OCI-LY3 (cell line): Measurements from ENCODE around the gene TCP11L1.

Experiments
- H2AFZ ChIP-seq: fragments of 200-600, 300-600 bp; shearing (Covaris generic); 2 replicates; pipeline ENCODE4 v1.6.0; 2014; ENCODE audit warnings: antibody characterized with exemption, low read depth, low read length
- H3K27ac ChIP-seq: fragments of 200-600, 300-600 bp; sonication (generic); 2 replicates; pipeline ENCODE4 v1.5.1; 2014; ENCODE audit warnings: mild to moderate bottlenecking, low read length, moderate library complexity, mixed read lengths
- H3K27me3 ChIP-seq: fragments of 200-600, 300-600 bp; sonication (generic); 2 replicates; pipeline ENCODE4 v1.6.1; 2014; ENCODE audit warnings: low read depth, low read length, mixed read lengths
- H3K36me3 ChIP-seq: fragments of 200-600, 300-600 bp; sonication (generic); replicated peaks from 2 replicates; pipeline ENCODE3; 2014; ENCODE audit warnings: low read depth, low read length, mixed read lengths
- H3K4me1 ChIP-seq: fragments of 300-600, 200-600 bp; sonication (generic); 2 replicates; pipeline ENCODE4 v1.6.1; 2014; ENCODE audit warnings: low read length, mixed read lengths
- H3K4me2 ChIP-seq: fragments of 200-600, 300-600 bp; sonication (generic); 2 replicates; pipeline ENCODE4 v1.6.1; 2014; ENCODE audit warnings: low read length, mixed read lengths
- H3K4me3 ChIP-seq: fragments of 300-600, 200-600 bp; sonication (generic); 2 replicates; pipeline ENCODE4 v1.5.1; 2014; ENCODE audit warnings: antibody characterized with exemption, mild to moderate bottlenecking, low read length, moderate library complexity
- H3K79me2 ChIP-seq: fragments of 300-600, 200-600 bp; shearing (Covaris generic); 2 replicates; pipeline ENCODE4 v1.6.1; 2014; ENCODE audit warnings: mild to moderate bottlenecking, low read length, mixed read lengths
- H3K9ac ChIP-seq: fragments of 300-600, 200-600 bp; shearing (Covaris generic); 2 replicates; pipeline ENCODE4 v1.6.0; 2014; ENCODE audit warnings: mild to moderate bottlenecking, low read length, moderate library complexity
- H3K9me3 ChIP-seq: fragments of 200-600, 300-600 bp; shearing (Covaris generic); 2 replicates; pipeline ENCODE4 v1.6.1; 2014; ENCODE audit warnings: low read length, mixed read lengths; ENCODE audit not compliant: insufficient read depth
- H4K20me1 ChIP-seq: fragments of 200-600, 300-600 bp; sonication (generic); 2 replicates; pipeline ENCODE4 v1.6.1; 2016; ENCODE audit warnings: low read length, mixed read lengths; ENCODE audit not compliant: insufficient read depth
- EZH2phosphoT487 ChIP-seq: fragments of 200-600 bp; shearing (Covaris generic); IDR thresholded peaks from 2 replicates; pipeline ENCODE4 v1.6.1; 2018; ENCODE audit warnings: antibody characterized with exemption, mixed run types, low read depth
- TF ChIP-seq, protein P1 (sequence below): fragments of 200-600, 300-600 bp; sonication (generic); IDR thresholded peaks from 2 replicates; pipeline ENCODE4 v1.5.1; 2014; ENCODE audit warnings: antibody characterized with exemption, low read length, low read depth

Gene TCP11L1

DNA sequence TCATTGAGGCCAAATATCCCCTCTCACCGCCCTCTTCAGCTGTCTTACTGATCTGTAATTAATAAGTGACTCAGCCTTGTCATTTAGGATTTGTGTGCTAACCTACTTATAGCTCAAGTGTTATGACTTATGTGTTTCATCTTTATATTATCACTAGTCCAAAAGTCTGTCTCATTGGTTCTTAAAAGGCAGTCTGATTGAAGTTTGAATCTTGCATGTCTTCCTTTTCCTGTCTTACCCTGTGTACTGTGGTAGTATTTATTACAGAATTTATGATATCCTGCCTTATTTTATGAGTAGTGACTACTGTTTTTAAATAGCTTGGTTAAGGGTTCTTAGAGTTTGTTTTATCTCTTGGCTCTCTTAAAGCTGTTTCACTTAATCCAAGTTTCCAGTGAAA is 17.4 kb upstream of the TCP11L1 start:
- Histone ChIP-seq H4K20me1 (no peaks in the 10 kb centered on the region), H3K27ac (no peak overlapping the region), H3K4me1 (no peaks in the 10 kb centered on the region), H3K4me2 (no peak overlapping the region), H3K9me3 (no peaks in the 10 kb centered on the region), H3K79me2 (no peaks in the 10 kb centered on the region), H3K36me3 (no peaks in the 10 kb centered on the region), H3K4me3 (no peak overlapping the region), H3K27me3 (peaks cover 24% of the 10 kb centered on the region), H3K9ac (no peak overlapping the region), H2AFZ (no peak overlapping the region)
- TF ChIP-seq, protein P1, sequence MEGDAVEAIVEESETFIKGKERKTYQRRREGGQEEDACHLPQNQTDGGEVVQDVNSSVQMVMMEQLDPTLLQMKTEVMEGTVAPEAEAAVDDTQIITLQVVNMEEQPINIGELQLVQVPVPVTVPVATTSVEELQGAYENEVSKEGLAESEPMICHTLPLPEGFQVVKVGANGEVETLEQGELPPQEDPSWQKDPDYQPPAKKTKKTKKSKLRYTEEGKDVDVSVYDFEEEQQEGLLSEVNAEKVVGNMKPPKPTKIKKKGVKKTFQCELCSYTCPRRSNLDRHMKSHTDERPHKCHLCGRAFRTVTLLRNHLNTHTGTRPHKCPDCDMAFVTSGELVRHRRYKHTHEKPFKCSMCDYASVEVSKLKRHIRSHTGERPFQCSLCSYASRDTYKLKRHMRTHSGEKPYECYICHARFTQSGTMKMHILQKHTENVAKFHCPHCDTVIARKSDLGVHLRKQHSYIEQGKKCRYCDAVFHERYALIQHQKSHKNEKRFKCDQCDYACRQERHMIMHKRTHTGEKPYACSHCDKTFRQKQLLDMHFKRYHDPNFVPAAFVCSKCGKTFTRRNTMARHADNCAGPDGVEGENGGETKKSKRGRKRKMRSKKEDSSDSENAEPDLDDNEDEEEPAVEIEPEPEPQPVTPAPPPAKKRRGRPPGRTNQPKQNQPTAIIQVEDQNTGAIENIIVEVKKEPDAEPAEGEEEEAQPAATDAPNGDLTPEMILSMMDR: no peak
- TF ChIP-seq EZH2phosphoT487: no peak

DNA sequence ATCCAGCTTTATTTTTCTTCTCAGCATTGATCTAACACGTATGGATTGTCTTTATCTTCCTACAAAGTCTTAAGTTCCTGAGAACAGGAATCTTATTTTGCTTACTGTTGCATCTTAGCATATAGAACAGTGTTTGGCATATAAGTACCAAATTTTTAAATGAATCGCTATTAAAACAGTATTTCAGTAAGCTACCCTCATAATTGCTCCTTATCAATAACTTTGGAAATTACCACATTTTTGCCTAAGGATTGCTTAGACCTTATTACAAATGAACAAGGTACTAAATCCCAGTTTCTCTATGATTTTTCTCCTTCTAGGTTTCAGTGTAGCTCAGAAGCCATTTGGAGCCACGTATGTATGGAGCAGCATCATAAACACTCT is 14.0 kb upstream of the TCP11L1 start:
- Histone ChIP-seq H2AFZ (no peak overlapping the region), H3K4me2 (no peak overlapping the region), H3K27ac (no peak overlapping the region), H3K4me3 (no peak overlapping the region), H3K27me3 (peaks cover 27% of the 10 kb centered on the region), H3K4me1 (no peaks in the 10 kb centered on the region), H3K9ac (no peak overlapping the region), H3K79me2 (no peaks in the 10 kb centered on the region), H4K20me1 (no peaks in the 10 kb centered on the region), H3K36me3 (no peaks in the 10 kb centered on the region), H3K9me3 (no peaks in the 10 kb centered on the region)
- TF ChIP-seq EZH2phosphoT487: no peak
- TF ChIP-seq, protein P1: no peak

DNA sequence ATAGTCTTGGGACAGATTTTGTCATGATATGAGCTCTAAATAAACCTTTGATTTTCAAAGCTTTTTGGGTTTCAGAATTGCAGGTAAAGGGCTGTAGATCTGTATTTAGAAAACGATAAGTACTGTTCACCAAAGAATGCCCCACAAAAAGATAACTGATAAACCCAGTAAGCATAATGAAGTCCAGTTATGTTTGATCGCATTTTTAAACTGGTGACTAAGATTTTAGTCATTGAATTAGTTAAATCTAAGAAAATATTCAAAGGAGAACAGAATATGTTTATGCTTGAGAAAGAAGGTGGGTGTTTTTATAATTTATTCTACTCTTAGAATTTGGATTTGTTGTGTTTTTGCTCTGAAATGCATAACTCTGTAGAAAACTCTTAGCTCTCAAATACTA is 12.1 kb upstream of the TCP11L1 start:
- TF ChIP-seq EZH2phosphoT487: no peak
- TF ChIP-seq, protein P1: no peak
- H3K9me3 ChIP-seq: no peaks in the 10 kb centered on the region
- no peaks in the 10 kb centered on the region for H3K79me2 ChIP-seq
- H3K27me3 ChIP-seq: peaks cover 34% of the 10 kb centered on the region
- no peaks in the 10 kb centered on the region for H3K4me1 ChIP-seq
- no peak overlapping the region for H3K9ac ChIP-seq
- no peak overlapping the region for H2AFZ ChIP-seq
- H4K20me1 ChIP-seq: no peaks in the 10 kb centered on the region
- H3K36me3 ChIP-seq: no peaks in the 10 kb centered on the region
- no peak overlapping the region for H3K4me3 ChIP-seq
- no peak overlapping the region for H3K27ac ChIP-seq
- no peak overlapping the region for H3K4me2 ChIP-seq

DNA sequence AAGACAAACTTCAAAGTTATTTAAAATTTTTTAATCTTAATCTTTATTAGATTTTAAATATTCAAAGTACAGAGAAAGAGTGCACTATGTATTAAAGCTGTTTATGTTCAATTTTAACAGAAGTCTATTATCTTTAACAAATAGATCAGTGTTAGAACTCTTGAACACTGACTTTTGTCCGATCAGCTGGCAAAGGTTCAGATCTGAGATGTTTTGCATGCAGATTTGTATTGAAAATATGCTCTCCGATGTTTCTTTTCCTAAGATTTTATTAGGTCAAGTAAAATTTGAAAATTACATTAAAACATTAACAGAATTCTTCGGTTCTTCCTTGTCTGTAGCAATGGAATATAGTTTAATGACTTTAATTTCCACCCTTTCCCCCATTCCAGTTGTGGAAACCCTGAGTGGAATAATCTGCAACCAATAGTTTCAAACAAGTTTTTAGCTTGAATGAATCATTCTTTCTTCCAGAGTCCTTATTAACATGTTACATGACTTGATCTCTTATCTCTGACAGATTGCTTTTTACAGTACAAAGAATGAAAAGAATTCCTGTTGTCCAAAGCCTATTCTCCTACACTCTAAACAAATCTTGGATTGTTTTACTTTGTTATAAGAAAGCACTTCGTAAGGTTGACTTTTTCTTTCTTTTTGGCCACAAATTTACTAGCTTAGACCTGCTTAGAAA is 11.4 kb upstream of the TCP11L1 start:
- Histone ChIP-seq H3K36me3 (no peaks in the 10 kb centered on the region), H3K4me2 (no peak overlapping the region), H3K27me3 (peaks cover 38% of the 10 kb centered on the region), H3K9me3 (no peaks in the 10 kb centered on the region), H3K9ac (no peak overlapping the region), H3K4me1 (no peaks in the 10 kb centered on the region), H4K20me1 (no peaks in the 10 kb centered on the region), H3K79me2 (no peaks in the 10 kb centered on the region), H3K4me3 (no peak overlapping the region), H3K27ac (no peak overlapping the region), H2AFZ (no peak overlapping the region)
- TF ChIP-seq, protein P1: no peak
- no peak for TF ChIP-seq EZH2phosphoT487
